DMS153 (cell line): ENCODE data around the gene TMEM139.

ENCODE experiments used
- DNase-seq: peaks from one replicate; lab custom pipeline; 2025; lab: John Stamatoyannopoulos, UW

Gene TMEM139

GRCh38 chr7:143325240-143325639 is 40.5 kb downstream of the TMEM139 start:
- no peak for DNase-seq

GRCh38 chr7:143327903-143328302 is 43.1 kb downstream of the TMEM139 start:
- no peak for DNase-seq

GRCh38 chr7:143329471-143330170 is 44.9 kb downstream of the TMEM139 start:
- no peak for DNase-seq

GRCh38 chr7:143331179-143331801 is 46.5 kb downstream of the TMEM139 start:
- DNase-seq, result no peak

GRCh38 chr7:143334244-143334643 is 49.5 kb downstream of the TMEM139 start:
- no peak for DNase-seq

- no peak for DNase-seq
Measured at GRCh38 chr7:143337216-143337615, 52.5 kb downstream of the TMEM139 start.
